Stimulated activated CD8-positive, alpha-beta memory T cell treated with anti-CD3 and anti-CD28 coated beads, Interleukin-4, amount 100 ng/mL, for 4 hours (primary cell): ENCODE results near the gene MXRA8.

ENCODE experiments used
- DNase-seq, 2 donors: peaks; one replicate each; pipeline ENCODE4 v3.0.0-alpha.2; 2020; ENCODE audit warnings: low read depth in 2 of 2, low spot score in 1 of 2

Gene MXRA8

DNA sequence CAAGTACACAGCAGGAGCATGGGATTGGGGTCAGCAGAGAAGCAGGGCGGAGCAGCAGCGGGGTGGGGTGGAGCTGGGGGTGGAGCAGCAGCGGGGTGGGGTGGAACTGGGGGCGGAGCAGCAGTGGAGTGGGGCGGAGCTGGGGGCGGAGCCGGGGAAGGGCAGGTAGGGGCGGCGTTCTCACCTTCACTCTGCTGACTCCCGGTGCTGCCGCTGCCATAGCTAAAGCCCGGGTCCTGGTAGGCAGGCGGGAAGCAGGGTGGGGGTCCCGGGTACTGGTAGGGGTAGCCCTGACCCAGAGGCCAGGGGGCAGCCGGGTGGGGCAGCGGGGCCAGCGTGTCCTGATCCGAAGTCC lies 20.6 kb downstream of the MXRA8 start:
- DNase-seq, result no peak

GRCh38 chr1:1336931-1337792 lies 21.2 kb downstream of the MXRA8 start:
- DNase-seq, result no peak

DNA sequence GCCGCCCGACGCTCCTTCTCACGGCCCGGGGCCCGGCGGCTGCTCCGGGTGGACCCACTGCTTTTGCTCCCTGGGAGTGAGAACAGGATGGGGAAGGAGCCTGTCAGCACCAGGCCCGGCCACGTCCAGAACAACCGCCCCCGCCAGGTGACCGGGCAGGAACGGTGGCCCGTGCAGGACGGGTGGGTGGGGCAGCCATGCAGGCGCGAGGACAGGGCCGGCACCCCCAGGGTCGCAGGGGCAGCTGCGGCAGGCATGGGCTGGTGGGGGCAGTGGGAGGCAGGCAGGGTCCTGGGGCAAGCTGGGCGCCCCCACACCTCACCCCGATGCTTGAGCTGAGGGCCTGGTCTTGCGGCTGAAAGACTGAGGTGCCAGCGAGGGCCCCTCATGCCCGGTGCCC lies 21.9 kb downstream of the MXRA8 start:
- no peak for DNase-seq

- no peak for DNase-seq
These were observed 22.5 kb downstream of the MXRA8 start for GRCh38 chr1:1335792-1336248.

- no peak for DNase-seq
These were observed 23.1 kb downstream of the MXRA8 start for GRCh38 chr1:1335283-1335682.

DNA sequence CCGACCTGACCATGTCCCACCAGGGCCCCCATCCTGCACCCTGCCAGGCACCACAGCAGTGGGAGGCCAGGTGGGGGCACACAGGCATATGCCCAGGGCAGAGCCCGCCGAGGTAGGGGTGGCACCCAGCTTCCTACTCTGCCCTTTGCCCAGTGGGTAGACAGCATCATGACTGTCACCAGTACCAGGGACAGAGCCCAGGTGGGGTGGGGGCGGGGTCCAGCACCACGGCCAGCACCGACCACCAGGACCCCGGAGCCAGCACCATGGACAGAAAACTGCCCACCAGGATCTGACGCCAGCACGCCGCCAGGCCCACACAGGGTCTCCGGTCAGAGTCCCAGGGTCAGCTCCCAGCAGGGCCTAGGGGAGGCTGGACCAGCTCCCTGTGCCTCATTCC lies 23.5 kb downstream of the MXRA8 start:
- DNase-seq, result no peak

DNA sequence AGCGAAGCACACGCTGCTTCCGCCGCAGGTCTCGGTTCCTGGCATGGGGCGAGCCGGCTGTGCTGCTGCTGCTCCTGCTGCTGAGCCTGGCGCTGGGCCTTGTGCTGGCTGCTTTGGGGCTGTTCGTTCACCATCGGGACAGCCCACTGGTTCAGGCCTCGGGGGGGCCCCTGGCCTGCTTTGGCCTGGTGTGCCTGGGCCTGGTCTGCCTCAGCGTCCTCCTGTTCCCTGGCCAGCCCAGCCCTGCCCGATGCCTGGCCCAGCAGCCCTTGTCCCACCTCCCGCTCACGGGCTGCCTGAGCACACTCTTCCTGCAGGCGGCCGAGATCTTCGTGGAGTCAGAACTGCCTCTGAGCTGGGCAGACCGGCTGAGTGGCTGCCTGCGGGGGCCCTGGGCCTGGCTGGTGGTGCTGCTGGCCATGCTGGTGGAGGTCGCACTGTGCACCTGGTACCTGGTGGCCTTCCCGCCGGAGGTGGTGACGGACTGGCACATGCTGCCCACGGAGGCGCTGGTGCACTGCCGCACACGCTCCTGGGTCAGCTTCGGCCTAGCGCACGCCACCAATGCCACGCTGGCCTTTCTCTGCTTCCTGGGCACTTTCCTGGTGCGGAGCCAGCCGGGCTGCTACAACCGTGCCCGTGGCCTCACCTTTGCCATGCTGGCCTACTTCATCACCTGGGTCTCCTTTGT lies 24.7 kb downstream of the MXRA8 start:
- no peak for DNase-seq

DNA sequence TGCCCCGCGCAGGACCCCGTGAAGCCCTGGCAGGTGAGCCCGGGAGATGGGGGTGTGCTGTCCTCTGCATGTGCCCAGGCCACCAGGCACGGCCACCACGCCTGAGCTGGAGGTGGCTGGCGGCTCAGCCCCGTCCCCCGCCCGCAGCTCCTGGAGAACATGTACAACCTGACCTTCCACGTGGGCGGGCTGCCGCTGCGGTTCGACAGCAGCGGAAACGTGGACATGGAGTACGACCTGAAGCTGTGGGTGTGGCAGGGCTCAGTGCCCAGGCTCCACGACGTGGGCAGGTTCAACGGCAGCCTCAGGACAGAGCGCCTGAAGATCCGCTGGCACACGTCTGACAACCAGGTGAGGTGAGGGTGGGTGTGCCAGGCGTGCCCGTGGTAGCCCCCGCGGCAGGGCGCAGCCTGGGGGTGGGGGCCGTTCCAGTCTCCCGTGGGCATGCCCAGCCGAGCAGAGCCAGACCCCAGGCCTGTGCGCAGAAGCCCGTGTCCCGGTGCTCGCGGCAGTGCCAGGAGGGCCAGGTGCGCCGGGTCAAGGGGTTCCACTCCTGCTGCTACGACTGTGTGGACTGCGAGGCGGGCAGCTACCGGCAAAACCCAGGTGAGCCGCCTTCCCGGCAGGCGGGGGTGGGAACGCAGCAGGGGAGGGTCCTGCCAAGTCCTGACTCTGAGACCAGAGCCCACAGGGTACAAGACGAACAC lies 25.4 kb downstream of the MXRA8 start:
- DNase-seq, result no peak

- DNase-seq, result no peak
These were observed 26.2 kb downstream of the MXRA8 start for GRCh38 chr1:1332031-1332755.

GRCh38 chr1:1331068-1331965 lies 27.0 kb downstream of the MXRA8 start, which contains the start of gene TAS1R3:
Gene TAS1R3, plus strand, starts transcription at chr1:1331280. Its CDS starts 66 bp downstream, at chr1:1331346.
- DNase-seq, result no peak

- DNase-seq, result no peak
These were observed 27.8 kb downstream of the MXRA8 start for GRCh38 chr1:1330366-1331067.

- DNase-seq, result no peak
These were observed 28.8 kb downstream of the MXRA8 start for GRCh38 chr1:1329304-1330210.

- no peak for DNase-seq
These were observed 30.1 kb downstream of the MXRA8 start for GRCh38 chr1:1328254-1328653.

DNA sequence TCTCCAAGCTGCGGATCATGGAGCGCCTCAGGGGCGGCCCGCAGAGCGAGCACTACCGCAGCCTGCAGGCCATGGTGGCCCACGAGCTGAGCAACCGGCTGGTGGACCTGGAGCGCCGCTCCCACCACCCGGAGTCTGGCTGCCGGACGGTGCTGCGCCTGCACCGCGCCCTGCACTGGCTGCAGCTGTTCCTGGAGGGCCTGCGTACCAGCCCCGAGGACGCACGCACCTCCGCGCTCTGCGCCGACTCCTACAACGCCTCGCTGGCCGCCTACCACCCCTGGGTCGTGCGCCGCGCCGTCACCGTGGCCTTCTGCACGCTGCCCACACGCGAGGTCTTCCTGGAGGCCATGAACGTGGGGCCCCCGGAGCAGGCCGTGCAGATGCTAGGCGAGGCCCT lies 31.1 kb downstream of the MXRA8 start:
- no peak for DNase-seq

DNA sequence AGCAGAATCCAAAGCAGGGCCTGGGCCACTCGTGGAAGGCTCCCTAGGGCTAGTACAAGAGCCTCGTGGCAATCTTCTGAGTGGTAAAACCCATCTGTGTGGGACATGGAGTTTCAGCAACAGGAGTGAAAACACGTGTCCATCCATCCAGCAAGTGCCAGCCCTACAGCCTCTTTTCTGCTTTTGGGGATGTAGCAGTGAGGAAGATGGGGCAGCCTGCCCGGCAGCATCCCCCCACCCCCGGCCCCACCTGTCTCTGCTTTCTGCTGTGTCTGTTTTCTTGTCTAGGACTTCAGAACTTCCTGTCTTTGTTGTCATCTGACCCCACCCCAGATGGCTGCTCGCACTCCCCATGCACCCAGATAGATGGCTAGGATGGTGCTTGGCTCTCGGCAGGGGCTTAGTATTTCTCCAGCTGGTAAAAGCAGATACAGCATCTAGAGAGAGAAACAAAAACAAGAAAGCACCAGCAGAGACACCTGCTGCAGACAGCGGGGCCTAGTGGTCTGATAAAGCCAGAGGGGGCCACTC lies 32.2 kb downstream of the MXRA8 start:
- no peak for DNase-seq

- no peak for DNase-seq
These were observed 32.9 kb downstream of the MXRA8 start for GRCh38 chr1:1325288-1326074.

DNA sequence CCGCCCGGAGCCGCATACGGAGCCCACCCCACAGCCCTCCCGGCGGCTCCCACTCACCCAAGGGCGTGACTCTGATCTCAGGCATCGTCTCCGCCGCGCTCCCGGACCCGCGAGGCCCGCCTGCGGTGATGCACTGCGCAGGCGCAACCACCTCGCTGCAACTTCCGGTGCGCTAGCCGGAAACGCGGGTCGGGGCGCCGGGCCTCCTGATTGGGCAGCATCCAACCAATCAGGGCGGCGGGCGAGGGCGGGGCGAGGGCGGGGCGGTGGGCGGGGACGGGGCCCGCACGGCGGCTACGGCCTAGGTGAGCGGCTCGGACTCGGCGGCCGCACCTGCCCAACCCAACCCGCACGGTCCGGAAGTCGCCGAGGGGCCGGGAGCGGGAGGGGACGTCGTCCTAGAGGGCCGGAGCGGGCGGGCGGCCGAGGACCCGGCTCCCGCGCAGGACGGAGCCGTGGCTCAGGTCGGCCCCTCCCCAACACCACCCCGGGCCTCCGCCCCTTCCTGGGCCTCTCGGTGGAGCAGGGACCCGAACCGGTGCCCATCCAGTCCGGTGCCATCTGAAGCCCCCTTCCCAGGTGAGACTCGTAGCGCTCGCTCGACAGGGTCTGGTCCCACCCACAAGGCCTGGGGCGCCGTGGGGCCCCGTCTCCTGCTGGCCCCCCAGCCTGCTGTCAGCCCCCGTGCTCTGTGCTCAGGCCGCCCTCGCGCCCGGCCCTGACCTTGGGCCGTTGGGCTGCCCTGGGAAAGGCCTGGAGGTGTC lies 33.6 kb downstream of the MXRA8 start, which contains the start of the genes CPTP and INTS11:
CPTP (plus strand) TSS at position 279 of the 764 bp plus-strand sequence. CDS start 2,109 bp downstream, outside the sequence.
INTS11 (minus strand) TSS at position 137 of the 764 bp plus-strand sequence; CDS start at position 85, 52 bp downstream.
- peak; percentile 91 to 92 for DNase-seq
